Uterus (tissue), 2 donors: Measurements from ENCODE around the gene DAB2.

Experiments used
- CTCF ChIP-seq, 4 experiments: fragments of 200-600 bp in 2 of 4; fragments of 450-650 bp in 2 of 4; sonication (generic) in 2 of 4; IDR thresholded peaks; one replicate each; pipeline ENCODE4 v1.5.1; 2016 to 2019; ENCODE audit warnings: antibody characterized with exemption in 4 of 4, mild to moderate bottlenecking in 2 of 4, moderate library complexity in 1 of 4
- POLR2A ChIP-seq, 2 donors: fragments of 450-650 bp; IDR thresholded peaks; one replicate each; pipeline ENCODE4 v1.6.1; 2016; ENCODE audit warnings: antibody characterized with exemption in 2 of 2, mild to moderate bottlenecking in 1 of 2, moderate library complexity in 1 of 2

GRCh38 chr5:39462211-39462610 is 37.4 kb upstream of the DAB2 start:
- no peak for TF ChIP-seq CTCF (IDR thresholded peaks at IDR 0.05)
- no peak for TF ChIP-seq POLR2A (IDR thresholded peaks at IDR 0.05)
